Astrocyte (in vitro differentiated cells and primary cell): ENCODE measurements around the gene MAP7D1. TPM values are rescaled to one million over a fixed set of nuclear protein-coding genes. Genes with fewer than 3 reads are reported as not detected.

ENCODE experiments used
- DNase-seq: peaks from one replicate; pipeline ENCODE4 v3.0.0-alpha.2; 2010; ENCODE audit warnings: low read depth
- FAIRE-seq: peaks from 2 replicates; lab custom pipeline; 2011; peaks lifted over from hg19 to GRCh38; lab: Jason Lieb, UNC
- H2AFZ ChIP-seq: 2 replicates; pipeline ENCODE4 v1.6.0; 2012; ENCODE audit warnings: low read depth, low read length, inconsistent platforms
- H3K27ac ChIP-seq: 2 replicates; pipeline ENCODE4 v1.5.1; 2011; ENCODE audit warnings: low read depth, low read length, inconsistent platforms
- H3K27me3 ChIP-seq: 2 replicates; pipeline ENCODE4 v1.6.0; 2011; ENCODE audit warnings: low read length, inconsistent platforms; ENCODE audit not compliant: insufficient read depth
- H3K36me3 ChIP-seq: 2 replicates; pipeline ENCODE4 v1.5.1; 2011; ENCODE audit warnings: low read length, inconsistent platforms; ENCODE audit not compliant: insufficient read depth
- H3K4me1 ChIP-seq: 2 replicates; pipeline ENCODE4 v1.5.1; 2011; ENCODE audit warnings: low read length, inconsistent platforms; ENCODE audit not compliant: insufficient read depth
- H3K4me2 ChIP-seq: 2 replicates; pipeline ENCODE4 v1.6.0; 2012; ENCODE audit warnings: low read length, inconsistent platforms
- H3K4me3 ChIP-seq: 2 replicates; pipeline ENCODE4 v1.5.1; 2011; ENCODE audit warnings: low read depth, mild to moderate bottlenecking, low read length, inconsistent platforms; ENCODE audit not compliant: insufficient read depth
- H3K79me2 ChIP-seq: 2 replicates; pipeline ENCODE4 v1.6.0; 2012; ENCODE audit warnings: mild to moderate bottlenecking, low read length, inconsistent platforms; ENCODE audit not compliant: insufficient read depth
- H3K9ac ChIP-seq: 2 replicates; pipeline ENCODE4 v1.6.0; 2012; ENCODE audit warnings: mild to moderate bottlenecking, low read length, inconsistent platforms
- H3K9me3 ChIP-seq: 2 replicates; pipeline ENCODE4 v1.5.1; 2012; ENCODE audit warnings: low read depth, mild to moderate bottlenecking, low read length, inconsistent platforms; ENCODE audit not compliant: insufficient read depth
- H4K20me1 ChIP-seq: 2 replicates; pipeline ENCODE4 v1.6.0; 2012; ENCODE audit warnings: low read length, inconsistent platforms; ENCODE audit not compliant: insufficient read depth
- H3K27ac Mint-ChIP-seq: one replicate; pipeline ENCODE4 v1.8.0; 2021; ENCODE audit warnings: mild to moderate bottlenecking, mixed read lengths; ENCODE audit not compliant: unreplicated experiment
- H3K27me3 Mint-ChIP-seq: one replicate; pipeline ENCODE4 v1.8.0; 2021; ENCODE audit warnings: low read depth, mixed read lengths; ENCODE audit not compliant: unreplicated experiment
- H3K36me3 Mint-ChIP-seq: one replicate; pipeline ENCODE4 v1.8.0; 2021; ENCODE audit warnings: low read depth, mixed read lengths; ENCODE audit not compliant: unreplicated experiment
- H3K4me1 Mint-ChIP-seq: one replicate; pipeline ENCODE4 v1.8.0; 2021; ENCODE audit warnings: low read depth, mixed read lengths; ENCODE audit not compliant: unreplicated experiment
- H3K4me3 Mint-ChIP-seq: one replicate; pipeline ENCODE4 v1.8.0; 2021; ENCODE audit warnings: mild to moderate bottlenecking, moderate library complexity, mixed read lengths; ENCODE audit not compliant: unreplicated experiment
- H3K9me3 Mint-ChIP-seq: one replicate; pipeline ENCODE4 v1.8.0; 2021; ENCODE audit warnings: mild to moderate bottlenecking, mixed read lengths; ENCODE audit not compliant: unreplicated experiment
- CTCF ChIP-seq: IDR thresholded peaks from 2 replicates; pipeline ENCODE4 v1.5.1; 2011; ENCODE audit warnings: low read depth, mild to moderate bottlenecking, inconsistent platforms, low read length, moderate library complexity; ENCODE audit not compliant: insufficient read depth
- EZH2 ChIP-seq: IDR thresholded peaks from 2 replicates; pipeline ENCODE4 v1.6.1; 2012; ENCODE audit warnings: mild to moderate bottlenecking, low read length, inconsistent platforms; ENCODE audit not compliant: insufficient read depth
- total RNA-seq: library from RNA; stranded (reverse); gene quantifications from 2 replicates; pipeline ENCODE4 v1.2.1, GENCODE V29; 2021

Gene MAP7D1
- total RNA-seq, 1 donor from 2014 or later = 271 TPM

GRCh38 chr1:36168514-36168913 is 12.6 kb downstream of the MAP7D1 start:
- H3K27ac ChIP-seq = peak overlapping the region; percentile 5
- Mint-ChIP-seq H3K9me3 (no peaks in the 10 kb centered on the region), H3K27ac (peak overlapping the region; percentile 79), H3K27me3 (no peaks in the 10 kb centered on the region), H3K4me3 (peak overlapping the region; percentile 40), H3K36me3 (peaks cover 29% of the 10 kb centered on the region), H3K4me1 (peaks cover 40% of the 10 kb centered on the region)
- no peak for DNase-seq
- no peak overlapping the region for H3K9ac ChIP-seq
- no peaks in the 10 kb centered on the region for H3K27me3 ChIP-seq
- no peak overlapping the region for H2AFZ ChIP-seq
- no peak for FAIRE-seq
- TF ChIP-seq CTCF (no peak), EZH2 (no peak)
- peaks cover 97% of the 10 kb centered on the region for H3K79me2 ChIP-seq
- H3K9me3 ChIP-seq = no peaks in the 10 kb centered on the region
- H3K4me3 ChIP-seq = no peak overlapping the region
- peaks cover 97% of the 10 kb centered on the region for H4K20me1 ChIP-seq
- peaks cover 39% of the 10 kb centered on the region for H3K36me3 ChIP-seq
- H3K4me1 ChIP-seq = peaks cover 33% of the 10 kb centered on the region
- H3K4me2 ChIP-seq = no peak overlapping the region

DNA sequence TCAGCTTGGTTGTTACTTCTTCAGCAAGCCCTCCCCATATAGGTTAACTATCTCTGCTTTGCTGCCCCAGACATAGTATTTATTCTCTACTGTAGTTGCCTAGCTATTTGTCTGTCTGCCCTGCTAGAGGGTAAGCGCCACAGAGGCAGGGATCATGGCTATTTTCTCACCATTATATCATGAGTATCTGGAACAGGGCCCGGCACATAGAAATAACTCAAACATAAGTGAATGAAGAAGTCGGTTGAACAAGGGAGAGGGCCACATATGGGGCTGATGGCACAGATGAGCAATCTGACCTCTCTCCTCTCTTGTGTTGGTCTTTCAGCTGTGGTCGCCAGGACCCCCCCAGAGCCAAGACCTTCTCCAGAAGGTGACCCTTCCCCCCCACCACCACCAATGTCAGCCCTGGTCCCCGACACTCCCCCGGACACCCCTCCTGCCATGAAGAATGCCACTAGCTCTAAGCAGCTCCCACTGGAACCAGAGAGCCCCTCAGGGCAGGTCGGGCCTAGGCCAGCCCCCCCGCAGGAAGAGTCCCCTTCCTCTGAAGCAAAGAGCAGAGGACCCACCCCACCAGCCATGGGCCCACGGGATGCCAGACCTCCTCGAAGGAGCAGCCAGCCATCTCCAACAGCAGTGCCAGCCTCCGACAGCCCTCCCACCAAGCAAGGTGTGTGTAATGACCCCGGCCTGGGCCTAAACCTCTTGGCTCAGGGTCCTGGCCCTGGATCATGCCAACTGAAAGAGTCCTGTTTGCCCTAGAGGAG is 14.9 kb downstream of the MAP7D1 start:
- H3K4me1 Mint-ChIP-seq = peaks cover 41% of the 10 kb centered on the region
- Histone ChIP-seq H3K9me3 (no peaks in the 10 kb centered on the region), H3K4me3 (no peak overlapping the region), H3K79me2 (peaks cover 96% of the 10 kb centered on the region), H3K27ac (peak overlapping the region; percentile 41), H2AFZ (no peak overlapping the region), H4K20me1 (peaks cover 96% of the 10 kb centered on the region), H3K4me1 (peaks cover 52% of the 10 kb centered on the region), H3K27me3 (no peaks in the 10 kb centered on the region), H3K9ac (peak overlapping the region; percentile 36), H3K36me3 (peaks cover 52% of the 10 kb centered on the region), H3K4me2 (no peak overlapping the region)
- DNase-seq (no peak), FAIRE-seq (no peak)
- no peaks in the 10 kb centered on the region for H3K27me3 Mint-ChIP-seq
- TF ChIP-seq CTCF (no peak), EZH2 (no peak)
- no peak overlapping the region for H3K4me3 Mint-ChIP-seq
- H3K36me3 Mint-ChIP-seq = peaks cover 33% of the 10 kb centered on the region
- no peaks in the 10 kb centered on the region for H3K9me3 Mint-ChIP-seq
- H3K27ac Mint-ChIP-seq = peak overlapping the region; percentile 59
